Activated CD8-positive, alpha-beta T cell treated with anti-CD3 and anti-CD28 coated beads, Interleukin-2, amount 10 ng/mL, durations not matched to agents 7 days and 5 days (primary cell): ENCODE results near the gene PEAR1. TPM values are rescaled to one million over a fixed set of nuclear protein-coding genes. Genes with fewer than 3 reads are reported as not detected.

Experiments
- ATAC-seq: fragments of 150-1000 bp; cut with Tn5 transposase; one replicate; pipeline ENCODE4 v1.10.0; 2021; ENCODE audit warnings: moderate library complexity
- CTCF ChIA-PET: fragments of 350-600 bp; sonication (Branson Sonifier 250); formaldehyde crosslinking; loops from one replicate; lab custom pipeline; 2021; ENCODE audit warnings: antibody characterized with exemption; lab: Charles Lee
- POLR2A ChIA-PET: fragments of 350-600 bp; sonication (Branson Sonifier 250); formaldehyde crosslinking; loops from one replicate; lab custom pipeline; 2021; ENCODE audit warnings: antibody characterized with exemption; lab: Charles Lee
- DNase-seq: peaks from one replicate; pipeline ENCODE4 v3.0.0-alpha.2; 2020
- H3K27ac Mint-ChIP-seq: one replicate; pipeline ENCODE4 v1.8.0; 2021; ENCODE audit warnings: mild to moderate bottlenecking, mixed read lengths
- H3K27me3 Mint-ChIP-seq: one replicate; pipeline ENCODE4 v1.8.0; 2021; ENCODE audit warnings: low read depth, mixed read lengths
- H3K36me3 Mint-ChIP-seq: one replicate; pipeline ENCODE4 v1.8.0; 2021; ENCODE audit warnings: low read depth, mixed read lengths
- H3K4me1 Mint-ChIP-seq: one replicate; pipeline ENCODE4 v1.8.0; 2021; ENCODE audit warnings: low read depth, mixed read lengths
- H3K4me3 Mint-ChIP-seq: one replicate; pipeline ENCODE4 v1.8.0; 2021; ENCODE audit warnings: mild to moderate bottlenecking, mixed read lengths
- H3K9me3 Mint-ChIP-seq: one replicate; pipeline ENCODE4 v1.8.0; 2022; ENCODE audit warnings: mixed read lengths; ENCODE audit not compliant: insufficient read depth
- total RNA-seq, 2 experiments: library from RNA; stranded (reverse); gene quantifications; one replicate each; pipeline ENCODE4 v1.2.3, GENCODE V29; 2021

Gene PEAR1
- total RNA-seq, 2 experiments from 2014 or later = 0.21 to 0.40 TPM

DNA sequence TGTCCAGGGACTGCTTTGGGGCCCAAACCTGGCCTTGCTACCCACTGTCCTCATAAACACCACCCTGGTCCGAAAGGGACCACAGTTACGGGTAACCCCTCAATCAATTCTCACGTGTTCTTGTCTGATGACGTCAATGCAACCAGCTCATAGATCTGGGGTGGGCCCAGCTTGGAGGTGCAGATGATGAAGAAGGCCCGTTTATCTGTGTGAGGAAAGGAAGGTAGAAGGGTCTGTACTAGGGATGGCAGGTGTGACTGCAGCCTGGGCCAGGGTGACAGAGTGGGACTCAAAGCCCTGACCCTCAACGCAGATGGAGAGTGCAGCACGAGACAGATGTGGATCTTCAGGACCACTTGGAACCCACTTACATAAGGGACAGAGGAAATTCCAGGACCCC lies 49.1 kb downstream of the PEAR1 start:
- Mint-ChIP-seq H3K9me3 (no peaks in the 10 kb centered on the region), H3K27ac (no peak overlapping the region), H3K27me3 (no peaks in the 10 kb centered on the region), H3K36me3 (no peaks in the 10 kb centered on the region), H3K4me3 (no peak overlapping the region), H3K4me1 (no peaks in the 10 kb centered on the region)
- POLR2A ChIA-PET = no interaction called here
- ATAC-seq (no peak), DNase-seq (no peak)
- CTCF ChIA-PET = no interaction called here

DNA sequence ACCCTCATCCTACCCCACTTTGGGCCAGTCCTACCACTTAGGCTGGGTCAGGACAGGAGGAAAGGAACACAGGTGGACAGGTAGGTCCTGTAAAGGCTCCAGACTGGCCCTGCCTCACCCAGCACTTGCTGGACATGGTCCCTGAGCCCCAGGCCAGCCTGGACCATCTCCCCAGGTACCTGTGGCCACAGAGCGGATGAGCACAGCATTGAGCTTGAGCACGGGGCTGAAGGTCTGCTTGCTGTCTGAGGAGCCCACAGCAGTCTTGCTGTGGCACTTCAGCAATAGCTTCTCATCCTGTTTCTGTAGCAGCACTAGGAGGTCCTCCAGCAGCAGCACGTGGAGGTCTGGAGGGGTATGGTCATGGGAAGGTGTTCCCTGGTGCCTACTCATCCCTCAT lies 50.2 kb downstream of the PEAR1 start:
- Mint-ChIP-seq H3K9me3 (no peaks in the 10 kb centered on the region), H3K4me3 (no peak overlapping the region), H3K27me3 (no peaks in the 10 kb centered on the region), H3K27ac (no peak overlapping the region), H3K36me3 (no peaks in the 10 kb centered on the region), H3K4me1 (no peaks in the 10 kb centered on the region)
- ATAC-seq (no peak), DNase-seq (no peak)
- ChIA-PET POLR2A (no interaction called here), CTCF (no interaction called here)

DNA sequence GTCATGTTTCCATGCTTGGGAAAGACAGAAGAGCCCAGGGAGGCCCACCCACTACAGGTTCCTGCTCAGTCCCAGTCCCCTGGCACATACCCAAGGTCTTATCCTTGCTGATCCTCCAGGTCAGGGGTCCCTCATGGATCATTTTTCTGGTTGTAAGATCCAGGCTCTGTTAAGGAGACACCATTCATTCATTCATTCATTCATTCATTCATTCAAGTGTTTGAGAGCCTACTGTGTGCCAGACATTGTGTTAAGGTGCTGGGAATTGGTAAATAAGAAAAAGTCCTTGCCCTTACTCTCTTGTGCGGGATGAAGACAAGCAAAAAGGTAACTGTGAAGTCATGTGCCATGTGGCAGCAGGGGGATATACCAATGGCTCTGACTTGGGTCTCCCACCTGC lies 50.8 kb downstream of the PEAR1 start:
- Mint-ChIP-seq H3K4me1 (no peaks in the 10 kb centered on the region), H3K27ac (no peak overlapping the region), H3K9me3 (no peaks in the 10 kb centered on the region), H3K36me3 (no peaks in the 10 kb centered on the region), H3K27me3 (no peaks in the 10 kb centered on the region), H3K4me3 (no peak overlapping the region)
- CTCF ChIA-PET = no interaction called here
- POLR2A ChIA-PET = no interaction called here
- ATAC-seq (no peak), DNase-seq (no peak)

DNA sequence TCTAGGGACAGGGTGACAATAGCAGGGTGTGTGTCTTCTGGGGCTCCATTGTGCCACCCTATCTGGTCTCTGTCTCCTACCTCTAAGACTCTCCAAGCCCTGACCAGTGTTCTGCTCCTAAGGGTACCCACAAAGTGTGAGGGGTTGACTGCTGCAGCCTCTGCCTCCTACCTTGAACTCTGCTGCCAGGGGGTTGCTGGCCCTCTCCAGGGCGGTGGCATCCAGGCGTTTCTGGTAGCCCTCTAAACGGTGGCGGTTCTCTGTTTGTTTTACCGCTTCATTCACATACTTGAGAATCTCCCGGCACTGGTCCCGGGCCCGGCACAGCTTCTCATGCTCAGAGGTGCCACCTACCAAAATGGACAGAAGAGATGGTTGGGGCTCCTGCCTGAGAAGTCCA lies 51.3 kb downstream of the PEAR1 start:
- POLR2A ChIA-PET = no interaction called here
- H3K27me3 Mint-ChIP-seq = no peaks in the 10 kb centered on the region
- no peak overlapping the region for H3K4me3 Mint-ChIP-seq
- DNase-seq (no peak), ATAC-seq (no peak)
- no peaks in the 10 kb centered on the region for H3K9me3 Mint-ChIP-seq
- H3K36me3 Mint-ChIP-seq = no peaks in the 10 kb centered on the region
- H3K27ac Mint-ChIP-seq = no peak overlapping the region
- no peaks in the 10 kb centered on the region for H3K4me1 Mint-ChIP-seq
- CTCF ChIA-PET = no interaction called here

DNA sequence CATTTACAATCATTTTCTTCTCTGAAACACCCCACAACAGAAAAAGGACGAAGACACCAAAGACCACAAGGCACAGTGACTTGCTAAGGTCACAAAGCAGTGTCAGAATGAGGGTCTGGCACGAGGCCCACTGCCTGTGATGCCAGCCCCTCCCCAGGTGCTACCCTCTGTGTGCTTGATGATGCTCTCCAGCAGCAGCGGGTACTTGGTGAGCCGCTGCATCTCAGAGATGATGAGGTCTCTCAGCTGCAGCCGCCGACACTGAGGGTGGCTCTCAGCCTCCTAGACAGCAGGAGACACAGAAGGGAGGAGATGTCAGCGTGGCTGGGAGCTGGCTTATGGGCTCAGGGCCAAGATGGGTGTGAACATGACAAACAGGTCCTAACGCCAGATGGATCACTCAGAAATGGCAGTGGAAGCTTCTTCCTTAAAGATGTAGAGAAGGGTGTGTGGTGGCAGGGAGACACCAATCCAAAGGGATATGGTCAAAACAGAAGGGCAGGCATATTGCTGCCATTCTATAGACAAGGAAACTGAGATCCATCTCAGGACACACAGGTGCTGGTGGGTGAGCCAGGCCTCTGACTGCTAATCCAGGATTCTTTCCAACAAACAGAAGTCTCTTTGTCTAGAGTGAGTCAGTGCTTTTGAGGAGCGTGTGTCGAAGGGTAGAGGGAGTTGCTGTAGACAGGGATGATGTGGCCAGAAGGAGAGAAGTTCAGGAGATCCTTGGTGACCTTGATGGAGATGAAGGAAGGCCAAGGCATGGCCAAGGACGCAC lies 52.6 kb downstream of the PEAR1 start:
- ChIA-PET CTCF (interaction anchor here (1.2 kb wide), 1 partner anchor 18 kb away, joined by 3 read pairs; no protein-coding TSS in a partner anchor), POLR2A (no interaction called here)
- Mint-ChIP-seq H3K36me3 (no peaks in the 10 kb centered on the region), H3K4me3 (no peak overlapping the region), H3K9me3 (no peaks in the 10 kb centered on the region), H3K27ac (no peak overlapping the region), H3K4me1 (no peaks in the 10 kb centered on the region), H3K27me3 (no peaks in the 10 kb centered on the region)
- ATAC-seq (no peak), DNase-seq (no peak)

DNA sequence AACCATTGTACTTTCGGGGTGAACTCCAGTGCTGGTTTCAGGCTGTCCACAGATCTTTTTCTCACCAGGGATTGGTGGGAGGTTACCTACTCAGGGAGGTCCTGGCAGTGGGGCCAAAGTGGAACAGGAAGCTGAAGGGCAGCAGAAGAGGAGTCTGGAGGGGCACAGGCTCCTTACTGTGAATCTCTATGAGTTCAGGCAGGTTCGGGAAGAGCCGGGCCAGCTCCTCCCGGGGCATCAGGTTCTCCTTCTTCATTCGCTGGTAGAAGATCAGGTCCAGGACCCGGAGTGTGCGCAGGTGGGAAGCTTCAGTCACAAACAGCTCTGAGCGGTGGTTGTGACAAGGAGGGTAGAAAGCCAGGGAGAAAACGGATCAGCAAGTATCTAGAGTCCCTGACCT lies 53.6 kb downstream of the PEAR1 start:
- Mint-ChIP-seq H3K27ac (no peak overlapping the region), H3K4me3 (no peak overlapping the region), H3K27me3 (no peaks in the 10 kb centered on the region), H3K36me3 (no peaks in the 10 kb centered on the region), H3K4me1 (no peaks in the 10 kb centered on the region), H3K9me3 (no peaks in the 10 kb centered on the region)
- ATAC-seq (no peak), DNase-seq (no peak)
- ChIA-PET CTCF (interaction anchor here (1.8 kb wide), 1 partner anchor 10 kb away, joined by 5 read pairs; no protein-coding TSS in a partner anchor), POLR2A (no interaction called here)

DNA sequence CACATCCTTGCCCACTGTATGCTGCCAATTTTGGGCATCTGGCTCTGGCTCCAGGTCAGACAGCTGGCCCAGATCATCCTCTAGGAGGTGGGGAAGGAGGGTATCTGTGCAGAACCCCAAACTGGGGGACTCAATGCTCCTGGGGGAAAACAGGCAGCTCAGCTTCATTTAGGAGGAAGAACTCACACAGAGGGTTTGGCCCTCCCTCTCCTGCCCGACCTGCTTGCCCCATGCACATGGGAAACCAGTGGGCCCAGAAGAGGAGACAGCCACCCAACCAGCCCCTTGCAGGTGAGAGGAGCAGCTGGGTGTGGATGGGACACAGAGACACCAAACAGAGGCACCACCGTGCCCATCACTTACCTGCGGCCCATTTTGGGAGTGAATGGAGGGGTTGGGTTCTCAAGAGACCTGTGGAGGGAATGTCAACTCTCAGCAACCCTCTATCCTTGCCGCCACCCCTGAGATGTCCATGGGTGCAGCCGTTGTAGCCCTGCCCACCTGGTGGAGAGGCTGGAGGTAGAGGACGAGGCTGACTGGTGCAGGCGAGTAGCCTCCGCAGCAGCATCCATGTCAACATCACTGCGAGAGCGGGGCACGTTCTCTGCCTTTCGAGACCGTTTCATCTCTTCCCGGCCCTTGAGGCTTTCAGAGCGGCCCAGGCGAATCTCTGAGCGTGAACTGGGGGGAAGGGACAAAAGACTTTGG lies 54.5 kb downstream of the PEAR1 start:
- no peaks in the 10 kb centered on the region for H3K36me3 Mint-ChIP-seq
- no peaks in the 10 kb centered on the region for H3K4me1 Mint-ChIP-seq
- H3K27ac Mint-ChIP-seq = no peak overlapping the region
- no peaks in the 10 kb centered on the region for H3K27me3 Mint-ChIP-seq
- CTCF ChIA-PET = interaction anchor here (1.8 to 3.6 kb wide), 3 partner anchors 11 to 22 kb away, joined by 5 to 20 read pairs (median 6); no protein-coding TSS in a partner anchor
- no peaks in the 10 kb centered on the region for H3K9me3 Mint-ChIP-seq
- POLR2A ChIA-PET = no interaction called here
- DNase-seq = no peak
- ATAC-seq = no peak
- no peak overlapping the region for H3K4me3 Mint-ChIP-seq

DNA sequence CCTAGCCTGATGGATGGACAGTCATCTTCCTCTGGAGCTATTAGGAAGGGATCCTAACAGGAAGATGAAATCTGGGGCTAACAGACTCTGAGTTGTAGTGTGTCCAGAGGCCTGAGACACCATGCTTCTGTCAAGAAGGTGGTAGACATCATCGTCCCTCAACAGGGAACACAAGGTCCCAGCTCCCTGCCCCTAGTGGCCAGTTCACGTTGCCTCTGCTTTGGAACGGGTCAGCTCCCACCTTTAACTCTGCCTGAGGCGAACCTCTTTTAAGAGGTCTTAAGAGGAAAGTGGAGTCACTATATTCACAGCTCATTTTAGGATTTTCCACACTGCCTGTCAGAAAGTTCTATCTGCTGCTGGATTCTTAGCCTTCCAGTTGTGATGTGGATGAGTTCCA lies 55.2 kb downstream of the PEAR1 start:
- Mint-ChIP-seq H3K4me1 (no peaks in the 10 kb centered on the region), H3K27ac (no peak overlapping the region), H3K4me3 (no peak overlapping the region), H3K9me3 (no peaks in the 10 kb centered on the region), H3K27me3 (no peaks in the 10 kb centered on the region), H3K36me3 (no peaks in the 10 kb centered on the region)
- ATAC-seq (no peak), DNase-seq (no peak)
- ChIA-PET CTCF (interaction anchor here (0.9 to 3.6 kb wide), 4 partner anchors 8 to 21 kb away, joined by 3 to 20 read pairs (median 6); no protein-coding TSS in a partner anchor), POLR2A (no interaction called here)

DNA sequence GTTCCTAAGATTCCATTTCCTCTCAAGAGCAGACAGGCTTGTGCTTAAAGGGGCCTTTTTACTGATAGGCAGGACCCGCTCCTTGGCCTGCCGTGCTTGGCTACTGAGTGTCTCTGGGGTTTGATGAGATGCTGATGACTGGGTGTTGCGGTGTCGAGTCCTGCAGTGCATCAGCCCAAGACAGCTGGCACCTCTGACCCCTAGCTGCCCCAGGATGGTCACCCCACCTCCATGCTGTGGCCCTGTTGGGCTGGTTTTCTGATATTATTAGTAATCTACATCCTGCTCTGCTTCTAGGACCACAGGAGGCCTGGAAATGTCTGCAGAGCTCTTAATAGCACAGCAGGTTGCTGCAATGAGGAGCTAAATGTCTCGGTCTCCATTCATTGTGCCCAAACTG lies 55.6 kb downstream of the PEAR1 start:
- no peaks in the 10 kb centered on the region for H3K36me3 Mint-ChIP-seq
- no peak for DNase-seq
- ChIA-PET POLR2A (no interaction called here), CTCF (interaction anchor here (0.9 to 3.6 kb wide), 4 partner anchors 9 to 21 kb away, joined by 3 to 20 read pairs (median 6); no protein-coding TSS in a partner anchor)
- H3K4me1 Mint-ChIP-seq = no peaks in the 10 kb centered on the region
- no peak for ATAC-seq
- no peak overlapping the region for H3K4me3 Mint-ChIP-seq
- H3K27ac Mint-ChIP-seq = no peak overlapping the region
- H3K9me3 Mint-ChIP-seq = no peaks in the 10 kb centered on the region
- no peaks in the 10 kb centered on the region for H3K27me3 Mint-ChIP-seq

DNA sequence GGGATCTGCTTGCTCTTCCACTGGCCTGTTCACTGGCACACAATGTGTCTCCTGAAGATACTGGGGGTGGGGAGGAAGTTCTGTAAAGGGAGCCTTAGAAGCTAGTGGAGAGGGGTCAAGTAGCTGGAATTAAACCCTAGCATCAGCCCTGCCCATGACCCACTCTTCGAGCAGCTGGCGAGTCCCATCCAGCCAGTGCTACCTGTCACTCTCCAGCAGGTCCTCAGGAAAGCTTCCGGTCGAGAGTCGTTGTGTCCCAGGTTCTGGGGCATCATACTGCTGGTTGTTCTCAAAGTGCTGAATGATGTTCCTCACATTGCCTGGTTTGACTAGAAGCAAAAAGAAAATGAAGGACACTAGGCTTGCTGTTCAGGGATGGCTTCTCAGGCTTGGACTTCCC lies 57.9 kb downstream of the PEAR1 start:
- Mint-ChIP-seq H3K4me1 (no peaks in the 10 kb centered on the region), H3K27ac (no peak overlapping the region), H3K36me3 (peaks cover 4% of the 10 kb centered on the region), H3K27me3 (no peaks in the 10 kb centered on the region), H3K9me3 (no peaks in the 10 kb centered on the region), H3K4me3 (no peak overlapping the region)
- DNase-seq (no peak), ATAC-seq (no peak)
- POLR2A ChIA-PET = no interaction called here
- CTCF ChIA-PET = interaction anchor here (3.6 kb wide), 1 partner anchor 9 kb away, joined by 20 read pairs; no protein-coding TSS in a partner anchor

DNA sequence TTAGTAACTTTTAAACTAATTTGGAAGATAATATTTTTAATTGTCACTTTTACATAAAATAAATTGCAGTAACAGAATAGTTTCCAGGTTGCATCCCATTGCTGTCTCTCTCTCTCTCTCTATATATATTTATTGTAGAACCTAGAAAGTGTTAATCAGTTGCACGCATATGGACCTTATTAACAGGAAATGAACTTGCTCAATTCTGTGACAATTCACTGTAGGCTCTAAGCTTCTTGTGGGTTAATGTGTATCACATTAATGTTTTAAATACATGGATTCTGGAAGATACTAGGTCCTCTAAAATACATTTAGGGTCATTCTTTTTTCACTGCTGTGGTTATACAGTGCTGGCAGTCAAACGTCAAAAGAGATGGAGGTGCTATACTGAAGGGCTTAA lies 60.1 kb downstream of the PEAR1 start:
- Mint-ChIP-seq H3K4me1 (peaks cover 7% of the 10 kb centered on the region), H3K36me3 (peaks cover 4% of the 10 kb centered on the region), H3K27ac (no peak overlapping the region), H3K27me3 (no peaks in the 10 kb centered on the region), H3K4me3 (no peak overlapping the region), H3K9me3 (no peaks in the 10 kb centered on the region)
- POLR2A ChIA-PET = no interaction called here
- CTCF ChIA-PET = interaction anchor here (1.8 kb wide), 1 partner anchor 8 kb away, joined by 9 read pairs; no protein-coding TSS in a partner anchor
- no peak for ATAC-seq
- no peak for DNase-seq

DNA sequence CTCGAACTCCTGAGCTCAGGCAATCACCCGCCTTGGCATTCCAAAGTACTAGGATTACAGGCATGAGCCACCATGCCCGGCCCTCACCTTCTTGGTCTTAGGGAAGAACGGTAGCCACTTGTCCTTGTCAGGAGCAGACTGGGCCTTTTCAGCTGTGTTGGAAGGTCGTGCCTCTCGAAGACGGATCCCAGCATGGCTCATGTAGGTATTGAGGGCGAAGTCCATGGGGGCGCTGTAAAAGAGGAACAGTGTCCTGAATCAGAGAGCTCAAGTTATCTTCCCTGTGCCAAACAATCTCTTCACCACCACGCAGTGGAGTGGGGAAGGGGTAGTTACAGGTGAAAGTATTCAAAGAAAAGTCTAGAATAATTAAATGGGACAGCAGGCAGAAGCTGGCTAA lies 62.8 kb downstream of the PEAR1 start:
- Mint-ChIP-seq H3K4me1 (peaks cover 10% of the 10 kb centered on the region), H3K36me3 (peaks cover 8% of the 10 kb centered on the region), H3K4me3 (no peak overlapping the region), H3K27me3 (no peaks in the 10 kb centered on the region), H3K9me3 (no peaks in the 10 kb centered on the region), H3K27ac (no peak overlapping the region)
- no peak for ATAC-seq
- POLR2A ChIA-PET = no interaction called here
- DNase-seq = no peak
- CTCF ChIA-PET = interaction anchor here (1.1 to 1.4 kb wide), 2 partner anchors 26 to 28 kb away, joined by 4 read pairs; no protein-coding TSS in a partner anchor
